PC-3 (cell line): ENCODE results near the gene DGKG. TPM values are rescaled to one million over a fixed set of nuclear protein-coding genes. Genes with fewer than 3 reads are reported as not detected.
A peak's percentile ranks its signal among the peaks of the same experiment; 100 is the strongest.

ENCODE experiments used
- ATAC-seq: fragments of 200-7000 bp; cut with Tn5 transposase; 2 replicates; pipeline ENCODE4 v1.9.1; 2020; ENCODE audit warnings: mild to moderate bottlenecking, moderate library complexity
- BruUV-seq: library from RNA; stranded (reverse); fragments of 400-500 nt; replicated peaks from 2 replicates; lab custom pipeline; 2021; lab: Mats Ljungman, UMichigan
- CTCF ChIA-PET: fragments of 300-600 bp; sonication (Branson Sonifier 250); formaldehyde crosslinking; loops from one replicate; lab custom pipeline; 2022; ENCODE audit warnings: antibody characterized with exemption; lab: Charles Lee
- POLR2A ChIA-PET: fragments of 300-600 bp; sonication (Branson Sonifier 250); formaldehyde crosslinking; loops from one replicate; lab custom pipeline; 2022; ENCODE audit warnings: antibody characterized with exemption; ENCODE audit not compliant: unreplicated experiment; lab: Charles Lee
- DNase-seq: peaks from one replicate; pipeline ENCODE4 v3.0.0-alpha.2; 2015
- H2AFZ ChIP-seq: fragments of 300-600 bp; sonication (generic); 2 replicates; pipeline ENCODE4 v1.6.0; 2016; ENCODE audit warnings: antibody characterized with exemption, low read length
- H3F3A ChIP-seq: fragments of 300-600 bp; sonication (generic); one replicate; pipeline ENCODE4 v1.6.0; 2017; ENCODE audit warnings: antibody characterized with exemption, low read length, control low read depth, mild to moderate bottlenecking; ENCODE audit not compliant: unreplicated experiment
- H3K27ac ChIP-seq: fragments of 300-600 bp; sonication (generic); 2 replicates; pipeline ENCODE4 v1.5.1; 2016; ENCODE audit warnings: mild to moderate bottlenecking, low read length
- H3K27me3 ChIP-seq: fragments of 300-600 bp; sonication (generic); 2 replicates; pipeline ENCODE4 v1.6.1; 2016; ENCODE audit warnings: low read length, mixed read lengths
- H3K36me3 ChIP-seq: fragments of 300-600 bp; sonication (generic); 2 replicates; pipeline ENCODE4 v1.6.1; 2016; ENCODE audit warnings: low read depth, mixed run types, low read length, mixed read lengths
- H3K4me1 ChIP-seq: fragments of 300-600 bp; sonication (generic); 2 replicates; pipeline ENCODE4 v1.5.1; 2016; ENCODE audit warnings: low read length; ENCODE audit not compliant: insufficient read depth
- H3K4me2 ChIP-seq: fragments of 300-600 bp; sonication (generic); 2 replicates; pipeline ENCODE4 v1.6.0; 2016; ENCODE audit warnings: low read length
- H3K4me3 ChIP-seq: fragments of 300-600 bp; sonication (generic); 2 replicates; pipeline ENCODE4 v1.5.1; 2016; ENCODE audit warnings: mild to moderate bottlenecking, low read length, mixed read lengths
- H3K79me2 ChIP-seq: fragments of 300-600 bp; sonication (generic); 2 replicates; pipeline ENCODE4 v1.6.1; 2017; ENCODE audit warnings: low read length, mixed read lengths
- H3K9ac ChIP-seq: fragments of 300-600 bp; sonication (generic); 2 replicates; pipeline ENCODE4 v1.6.0; 2016; ENCODE audit warnings: mild to moderate bottlenecking, low read length
- H3K9me2 ChIP-seq: fragments of 300-600 bp; sonication (generic); replicated peaks from 2 replicates; pipeline ENCODE4 v1.6.1; 2016; ENCODE audit warnings: mixed run types, low read length, mixed read lengths
- H3K9me3 ChIP-seq: fragments of 300-600 bp; sonication (generic); 2 replicates; pipeline ENCODE4 v1.6.1; 2016; ENCODE audit warnings: low read length, mixed read lengths
- H4K20me1 ChIP-seq: fragments of 300-600 bp; sonication (generic); 2 replicates; pipeline ENCODE4 v1.6.1; 2016; ENCODE audit warnings: low read length, mixed read lengths
- EZH2 ChIP-seq: fragments of 300-600 bp; sonication (generic); IDR thresholded peaks from one replicate; pipeline ENCODE4 v1.6.1; 2017; ENCODE audit warnings: antibody characterized with exemption, mild to moderate bottlenecking, low read length; ENCODE audit not compliant: unreplicated experiment
- EZH2phosphoT487 ChIP-seq: fragments of 300-600 bp; sonication (generic); IDR thresholded peaks from 2 replicates; pipeline ENCODE4 v1.6.1; 2018; ENCODE audit warnings: mild to moderate bottlenecking, antibody characterized with exemption, low read length, borderline replicate concordance
- intact Hi-C: fragments of 100-400 bp; cut with micrococcal nuclease; formaldehyde crosslinking; loops from 2 replicates; pipeline ENCODE4 v1.9.0; 2023
- total RNA-seq: library from RNA; depleted of rRNA; stranded (reverse); fragments of >200 nt; gene quantifications from 2 replicates; pipeline ENCODE4 v1.2.3, GENCODE V29; 2014
- TF ChIP-seq, protein P1 (sequence below): fragments of 300-600 bp; sonication (generic); conservative IDR thresholded peaks from 2 replicates; pipeline ENCODE4 v1.5.1; 2017; ENCODE audit warnings: antibody characterized with exemption, low read depth, mild to moderate bottlenecking, low read length

The DGKG gene
- total RNA-seq, 1 experiment from 2014 or later = 2.7 TPM

DNA sequence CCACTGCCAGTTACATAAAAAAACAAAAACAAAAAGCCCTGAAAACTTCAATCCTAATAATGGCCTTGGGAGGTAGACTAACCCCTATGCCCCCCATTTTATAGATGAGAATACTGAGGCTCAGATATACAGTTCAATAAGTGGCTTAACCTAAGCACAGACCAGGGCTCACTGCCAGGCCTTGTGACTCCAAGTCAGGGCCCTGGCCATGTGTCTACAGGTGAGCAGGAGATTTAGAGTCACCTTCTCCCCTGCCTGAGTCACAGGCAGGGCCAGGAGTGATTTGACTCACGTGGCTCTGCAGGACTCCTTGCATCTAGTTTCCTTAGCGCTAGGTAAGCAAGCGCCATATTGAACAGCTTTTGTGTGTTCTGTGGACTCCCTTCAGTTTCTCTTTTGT, 154.5 kb downstream of the DGKG start:
- H3K9me2 ChIP-seq = no peaks in the 10 kb centered on the region
- H3K4me2 ChIP-seq = no peak overlapping the region
- no peak overlapping the region for H3K27ac ChIP-seq
- no peaks in the 10 kb centered on the region for H4K20me1 ChIP-seq
- H3F3A ChIP-seq = no peaks in the 10 kb centered on the region
- peaks cover 10% of the 10 kb centered on the region; the same call in 1 of the 2 replicates for H3K27me3 ChIP-seq
- H3K4me3 ChIP-seq = no peak overlapping the region
- CTCF ChIA-PET = no interaction called here
- intact Hi-C loops = no loop called here
- H3K4me1 ChIP-seq = no peaks in the 10 kb centered on the region
- POLR2A ChIA-PET = no interaction called here
- H3K9ac ChIP-seq = no peak overlapping the region
- BruUV-seq = no TSS peak
- TF ChIP-seq EZH2 (no peak), EZH2phosphoT487 (no peak)
- TF ChIP-seq, protein P1, sequence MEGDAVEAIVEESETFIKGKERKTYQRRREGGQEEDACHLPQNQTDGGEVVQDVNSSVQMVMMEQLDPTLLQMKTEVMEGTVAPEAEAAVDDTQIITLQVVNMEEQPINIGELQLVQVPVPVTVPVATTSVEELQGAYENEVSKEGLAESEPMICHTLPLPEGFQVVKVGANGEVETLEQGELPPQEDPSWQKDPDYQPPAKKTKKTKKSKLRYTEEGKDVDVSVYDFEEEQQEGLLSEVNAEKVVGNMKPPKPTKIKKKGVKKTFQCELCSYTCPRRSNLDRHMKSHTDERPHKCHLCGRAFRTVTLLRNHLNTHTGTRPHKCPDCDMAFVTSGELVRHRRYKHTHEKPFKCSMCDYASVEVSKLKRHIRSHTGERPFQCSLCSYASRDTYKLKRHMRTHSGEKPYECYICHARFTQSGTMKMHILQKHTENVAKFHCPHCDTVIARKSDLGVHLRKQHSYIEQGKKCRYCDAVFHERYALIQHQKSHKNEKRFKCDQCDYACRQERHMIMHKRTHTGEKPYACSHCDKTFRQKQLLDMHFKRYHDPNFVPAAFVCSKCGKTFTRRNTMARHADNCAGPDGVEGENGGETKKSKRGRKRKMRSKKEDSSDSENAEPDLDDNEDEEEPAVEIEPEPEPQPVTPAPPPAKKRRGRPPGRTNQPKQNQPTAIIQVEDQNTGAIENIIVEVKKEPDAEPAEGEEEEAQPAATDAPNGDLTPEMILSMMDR = no peak
- ATAC-seq = no peak
- no peak overlapping the region for H2AFZ ChIP-seq
- peak; percentile 5 for DNase-seq
- H3K36me3 ChIP-seq = no peaks in the 10 kb centered on the region
- H3K9me3 ChIP-seq = no peaks in the 10 kb centered on the region
- no peaks in the 10 kb centered on the region for H3K79me2 ChIP-seq

- ATAC-seq (no peak), DNase-seq (no peak)
- no peak overlapping the region for H3K4me2 ChIP-seq
- H4K20me1 ChIP-seq = no peaks in the 10 kb centered on the region
- no peaks in the 10 kb centered on the region for H3K9me2 ChIP-seq
- no peaks in the 10 kb centered on the region for H3K4me1 ChIP-seq
- no peak overlapping the region for H3K4me3 ChIP-seq
- no TSS peak for BruUV-seq
- CTCF ChIA-PET = no interaction called here
- H3K36me3 ChIP-seq = no peaks in the 10 kb centered on the region
- H3K9me3 ChIP-seq = no peaks in the 10 kb centered on the region
- POLR2A ChIA-PET = no interaction called here
- TF ChIP-seq EZH2phosphoT487 (no peak), EZH2 (no peak)
- TF ChIP-seq, protein P1 = no peak
- H3K27me3 ChIP-seq = peaks cover 62% of the 10 kb centered on the region
- no peaks in the 10 kb centered on the region for H3K79me2 ChIP-seq
- intact Hi-C loops = no loop called here
- H3K27ac ChIP-seq = no peak overlapping the region
- no peak overlapping the region for H2AFZ ChIP-seq
- H3K9ac ChIP-seq = no peak overlapping the region
- no peaks in the 10 kb centered on the region for H3F3A ChIP-seq
Observed at GRCh38 chr3:186200726-186201125, 161.3 kb downstream of the DGKG start.

- Histone ChIP-seq H3F3A (no peaks in the 10 kb centered on the region), H3K27me3 (peaks cover 70% of the 10 kb centered on the region), H3K9ac (no peak overlapping the region), H3K4me2 (no peak overlapping the region), H3K9me2 (no peaks in the 10 kb centered on the region), H4K20me1 (no peaks in the 10 kb centered on the region), H3K4me1 (no peaks in the 10 kb centered on the region), H3K4me3 (no peak overlapping the region), H3K9me3 (no peaks in the 10 kb centered on the region), H2AFZ (no peak overlapping the region), H3K27ac (no peak overlapping the region), H3K36me3 (no peaks in the 10 kb centered on the region), H3K79me2 (no peaks in the 10 kb centered on the region)
- no peak for TF ChIP-seq EZH2phosphoT487
- ATAC-seq (no peak), DNase-seq (no peak)
- CTCF ChIA-PET = no interaction called here
- POLR2A ChIA-PET = no interaction called here
- no TSS peak for BruUV-seq
- intact Hi-C loops = no loop called here
Observed at GRCh38 chr3:186198442-186198841, 163.6 kb downstream of the DGKG start.
